Measurements from ENCODE around the gene FSTL4. TPM values are rescaled to one million over a fixed set of nuclear protein-coding genes. Genes with fewer than 3 reads are reported as not detected.

FSTL4 gene
- total RNA-seq, 2 donors from 2014 or later: not detected

GRCh38 chr5:133444711-133445110 lies 167.6 kb downstream of the FSTL4 start:
- peaks cover 0 to 15% of the 10 kb centered on the region in 2 donors for H3K4me1 ChIP-seq
- H3K36me3 ChIP-seq: no peaks in the 10 kb centered on the region
- no peaks in the 10 kb centered on the region for H3K9me3 ChIP-seq
- H3K27ac ChIP-seq: no peak overlapping the region
- no peaks in the 10 kb centered on the region for H3K27me3 ChIP-seq
- TF ChIP-seq, protein P1, sequence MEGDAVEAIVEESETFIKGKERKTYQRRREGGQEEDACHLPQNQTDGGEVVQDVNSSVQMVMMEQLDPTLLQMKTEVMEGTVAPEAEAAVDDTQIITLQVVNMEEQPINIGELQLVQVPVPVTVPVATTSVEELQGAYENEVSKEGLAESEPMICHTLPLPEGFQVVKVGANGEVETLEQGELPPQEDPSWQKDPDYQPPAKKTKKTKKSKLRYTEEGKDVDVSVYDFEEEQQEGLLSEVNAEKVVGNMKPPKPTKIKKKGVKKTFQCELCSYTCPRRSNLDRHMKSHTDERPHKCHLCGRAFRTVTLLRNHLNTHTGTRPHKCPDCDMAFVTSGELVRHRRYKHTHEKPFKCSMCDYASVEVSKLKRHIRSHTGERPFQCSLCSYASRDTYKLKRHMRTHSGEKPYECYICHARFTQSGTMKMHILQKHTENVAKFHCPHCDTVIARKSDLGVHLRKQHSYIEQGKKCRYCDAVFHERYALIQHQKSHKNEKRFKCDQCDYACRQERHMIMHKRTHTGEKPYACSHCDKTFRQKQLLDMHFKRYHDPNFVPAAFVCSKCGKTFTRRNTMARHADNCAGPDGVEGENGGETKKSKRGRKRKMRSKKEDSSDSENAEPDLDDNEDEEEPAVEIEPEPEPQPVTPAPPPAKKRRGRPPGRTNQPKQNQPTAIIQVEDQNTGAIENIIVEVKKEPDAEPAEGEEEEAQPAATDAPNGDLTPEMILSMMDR (IDR thresholded peaks at IDR 0.05): no peak
- H3K4me3 ChIP-seq: no peak overlapping the region
- DNase-seq (ENCODE audit: low spot score): no peak

GRCh38 chr5:133441166-133441815 lies 171.1 kb downstream of the FSTL4 start:
- H3K27ac ChIP-seq: peak overlapping the region in 1 of 2 donors; percentile 11
- DNase-seq (ENCODE audit: low spot score): no peak
- no peaks in the 10 kb centered on the region for H3K27me3 ChIP-seq
- peaks cover 0 to 18% of the 10 kb centered on the region in 2 donors for H3K4me1 ChIP-seq
- no peak overlapping the region for H3K4me3 ChIP-seq
- H3K36me3 ChIP-seq: no peaks in the 10 kb centered on the region
- TF ChIP-seq, protein P1 (IDR thresholded peaks at IDR 0.05): no peak
- H3K9me3 ChIP-seq: no peaks in the 10 kb centered on the region

- TF ChIP-seq, protein P1 (IDR thresholded peaks at IDR 0.05): no peak
- Histone ChIP-seq H3K36me3 (no peaks in the 10 kb centered on the region), H3K27ac (peak overlapping the region; percentile 11 to 48), H3K4me1 (peaks cover 0 to 18% of the 10 kb centered on the region in 2 donors), H3K4me3 (no peak overlapping the region), H3K9me3 (no peaks in the 10 kb centered on the region), H3K27me3 (no peaks in the 10 kb centered on the region)
- DNase-seq (ENCODE audit: low spot score): peak; percentile 72
Observed at GRCh38 chr5:133440467-133441115, 171.8 kb downstream of the FSTL4 start.

- no peaks in the 10 kb centered on the region for H3K27me3 ChIP-seq
- H3K4me1 ChIP-seq: peaks cover 0 to 18% of the 10 kb centered on the region in 2 donors
- no peak for DNase-seq (ENCODE audit: low spot score)
- TF ChIP-seq, protein P1 (IDR thresholded peaks at IDR 0.05): no peak
- no peaks in the 10 kb centered on the region for H3K9me3 ChIP-seq
- peak overlapping the region in 1 of 2 donors; percentile 48 for H3K27ac ChIP-seq
- H3K4me3 ChIP-seq: no peak overlapping the region
- no peaks in the 10 kb centered on the region for H3K36me3 ChIP-seq
Observed at GRCh38 chr5:133439859-133440258, 172.5 kb downstream of the FSTL4 start.

- no peak for DNase-seq (ENCODE audit: low spot score)
- Histone ChIP-seq H3K4me3 (no peak overlapping the region), H3K36me3 (no peaks in the 10 kb centered on the region), H3K4me1 (peaks cover 0 to 18% of the 10 kb centered on the region in 2 donors), H3K27me3 (no peaks in the 10 kb centered on the region), H3K27ac (no peak overlapping the region), H3K9me3 (no peaks in the 10 kb centered on the region)
- TF ChIP-seq, protein P1 (IDR thresholded peaks at IDR 0.05): no peak
Observed at GRCh38 chr5:133438487-133438886, 173.9 kb downstream of the FSTL4 start.
